Gastroesophageal sphincter (tissue), 4 donors: ENCODE data around the gene TEX13B. TPM values are rescaled to one million over a fixed set of nuclear protein-coding genes. Genes with fewer than 3 reads are reported as not detected.
"Not testable (repeated sequence)": the region's sequence is repeated elsewhere in the genome, so short reads cannot be mapped to it uniquely, and the experiment has no call there.

ENCODE experiments used
- ATAC-seq: fragments of 150-250 bp; one replicate; pipeline ENCODE4 v1.9.1; 2016; ENCODE audit warnings: mild to moderate bottlenecking, moderate library complexity
- H3K27ac ChIP-seq, 4 donors: fragments of 200-600 bp; sonication (generic) in 3 of 4; 1 replicate in 3 of 4; 2 replicates in 1 of 4; pipeline ENCODE4 v1.5.1; 2016 to 2019
- H3K27me3 ChIP-seq: fragments of 200-600 bp; sonication (generic); one replicate; pipeline ENCODE4 v1.5.1; 2019
- H3K36me3 ChIP-seq, 2 donors: fragments of 200-600 bp; sonication (generic); one replicate each; pipeline ENCODE4 v1.5.1; 2019; ENCODE audit warnings: control low read depth in 1 of 2
- H3K4me1 ChIP-seq, 3 donors: fragments of 200-600 bp; sonication (generic); 1 replicate in 2 of 3; 2 replicates in 1 of 3; pipeline ENCODE4 v1.5.1; 2016 to 2019; ENCODE audit warnings: control low read depth in 2 of 3
- H3K4me3 ChIP-seq, 2 donors: fragments of 200-600 bp; sonication (generic); one replicate each; pipeline ENCODE4 v1.5.1; 2019; ENCODE audit warnings: mild to moderate bottlenecking in 1 of 2, moderate library complexity in 1 of 2
- H3K9me3 ChIP-seq, 3 donors: fragments of 200-600 bp; sonication (generic); one replicate each; pipeline ENCODE4 v1.5.1; 2017 to 2019; ENCODE audit warnings: control low read depth in 2 of 3
- CTCF ChIP-seq, 4 experiments: fragments of 200-600 bp in 2 of 4; fragments of 450-650 bp in 2 of 4; sonication (generic) in 1 of 4; IDR thresholded peaks; one replicate each; pipeline ENCODE4 v1.5.1; 2017 to 2019; ENCODE audit warnings: antibody characterized with exemption in 4 of 4, mild to moderate bottlenecking in 2 of 4, moderate library complexity in 2 of 4
- EP300 ChIP-seq: sonication (generic); formaldehyde crosslinking; IDR thresholded peaks from one replicate; pipeline ENCODE4 v1.6.1; 2017; ENCODE audit warnings: antibody characterized with exemption, mild to moderate bottlenecking
- POLR2A ChIP-seq, 2 donors: fragments of 450-650 bp; IDR thresholded peaks; one replicate each; pipeline ENCODE4 v1.6.1; 2017; ENCODE audit warnings: antibody characterized with exemption in 2 of 2, mild to moderate bottlenecking in 2 of 2, moderate library complexity in 1 of 2
- POLR2AphosphoS5 ChIP-seq: sonication (generic); formaldehyde crosslinking; IDR thresholded peaks from one replicate; pipeline ENCODE4 v1.6.1; 2017; ENCODE audit warnings: antibody characterized with exemption
- WGBS, 2 donors: methylation state at CpG; one replicate each; pipeline ENCODE4 v1.1.5; 2018; ENCODE audit warnings: low coverage in 1 of 2; 5-methylcytosine and 5-hydroxymethylcytosine counted together
- total RNA-seq, 4 donors: library from RNA; depleted of rRNA; stranded (reverse); fragments of >200 nt; gene quantifications; one replicate each; pipeline ENCODE4 v1.1.0, GENCODE V29; 2016

TEX13B gene
- total RNA-seq, 4 donors from 2014 or later = not detected

- TF ChIP-seq CTCF (IDR thresholded peaks at IDR 0.05) (peak in 3 of 4 experiments; percentile 17 to 55 (median 21)), EP300 (no peak)
- no peak for ATAC-seq
Measured at GRCh38 chrX:107978707-107979307, 3.4 kb downstream of the TEX13B start.

GRCh38 chrX:107978071-107978470 is 4.1 kb downstream of the TEX13B start:
- H3K36me3 ChIP-seq = no peaks in the 10 kb centered on the region
- no peak for TF ChIP-seq EP300
- no peak for TF ChIP-seq POLR2A (IDR thresholded peaks at IDR 0.05)
- no peak for TF ChIP-seq POLR2AphosphoS5
- TF ChIP-seq CTCF (IDR thresholded peaks at IDR 0.05) = no peak
- H3K4me3 ChIP-seq = no peak overlapping the region
- 100% methylated on average over 2 of the region's 4 CpGs; no CpG with 5 or more reads in 1 of the 2 donors for WGBS, 2 donors
- H3K27me3 ChIP-seq = no peaks in the 10 kb centered on the region
- H3K4me1 ChIP-seq = no peaks in the 10 kb centered on the region
- no peak overlapping the region for H3K27ac ChIP-seq
- ATAC-seq = no peak
- no peaks in the 10 kb centered on the region for H3K9me3 ChIP-seq

More at GRCh38 chrX:107978707-107979307, 3.4 kb downstream of the TEX13B start:
- 40 to 55% methylated on average over 3 of the region's 3 CpGs for WGBS, 2 donors
- Histone ChIP-seq H3K36me3 (no peaks in the 10 kb centered on the region), H3K27ac (no peak overlapping the region), H3K27me3 (no peaks in the 10 kb centered on the region), H3K9me3 (no peaks in the 10 kb centered on the region), H3K4me3 (no peak overlapping the region), H3K4me1 (no peaks in the 10 kb centered on the region)

DNA sequence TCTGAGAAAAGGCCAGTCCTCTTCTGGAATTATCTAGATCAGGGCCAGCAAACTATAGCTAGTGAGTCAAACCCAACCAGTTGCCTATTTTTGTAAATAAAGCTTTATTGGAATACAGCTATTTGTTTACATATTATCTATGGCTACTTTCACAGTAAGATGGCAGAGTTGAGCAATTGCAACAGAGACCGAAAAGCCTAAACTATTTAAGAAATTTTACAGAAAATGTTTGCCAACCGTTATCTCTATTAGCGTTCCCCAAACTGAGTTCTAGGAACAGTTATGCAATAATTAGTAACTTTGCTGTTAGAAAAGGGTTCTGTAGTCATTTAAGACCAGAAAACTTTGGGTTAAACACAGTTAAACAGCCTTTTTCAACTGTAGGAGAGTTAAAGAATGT is 10.5 kb downstream of the TEX13B start:
- H3K27ac ChIP-seq = no peak overlapping the region
- no peaks in the 10 kb centered on the region for H3K27me3 ChIP-seq
- TF ChIP-seq POLR2AphosphoS5 (no peak), EP300 (no peak), POLR2A (IDR thresholded peaks at IDR 0.05) (no peak), CTCF (IDR thresholded peaks at IDR 0.05) (no peak)
- H3K4me1 ChIP-seq = no peaks in the 10 kb centered on the region
- 90 to 93% methylated on average over 3 of the region's 3 CpGs for WGBS, 2 donors
- no peak for ATAC-seq
- H3K4me3 ChIP-seq = no peak overlapping the region
- H3K9me3 ChIP-seq = no peaks in the 10 kb centered on the region
- no peaks in the 10 kb centered on the region for H3K36me3 ChIP-seq

DNA sequence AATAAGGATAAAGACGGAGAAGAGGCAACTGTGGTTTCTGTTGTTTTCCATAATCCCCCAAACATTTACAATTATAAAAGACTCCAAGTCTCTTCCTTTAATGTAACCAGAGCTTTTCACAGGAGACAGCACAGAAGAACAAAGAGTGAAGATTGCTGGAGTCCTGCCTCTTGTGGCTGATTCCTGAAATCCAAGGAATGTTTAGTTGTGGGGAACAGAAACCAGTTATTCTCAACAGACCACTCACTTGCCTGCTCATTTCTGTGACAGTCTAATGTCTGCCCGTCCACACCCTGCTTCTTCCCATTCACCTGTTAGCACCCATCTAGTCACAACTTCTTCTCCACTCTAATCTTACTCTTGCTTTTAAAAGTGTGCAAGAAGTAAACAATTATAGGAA is 12.1 kb downstream of the TEX13B start:
- H3K4me1 ChIP-seq = no peaks in the 10 kb centered on the region
- no peak overlapping the region for H3K27ac ChIP-seq
- H3K27me3 ChIP-seq = no peaks in the 10 kb centered on the region
- H3K9me3 ChIP-seq = no peaks in the 10 kb centered on the region
- no peaks in the 10 kb centered on the region for H3K36me3 ChIP-seq
- WGBS, 2 donors = 54 to 63% methylated on average over 1 to 2 of the region's 2 CpGs
- no peak for ATAC-seq
- TF ChIP-seq POLR2AphosphoS5 (no peak), EP300 (no peak), CTCF (IDR thresholded peaks at IDR 0.05) (no peak), POLR2A (IDR thresholded peaks at IDR 0.05) (no peak)
- no peak overlapping the region for H3K4me3 ChIP-seq

DNA sequence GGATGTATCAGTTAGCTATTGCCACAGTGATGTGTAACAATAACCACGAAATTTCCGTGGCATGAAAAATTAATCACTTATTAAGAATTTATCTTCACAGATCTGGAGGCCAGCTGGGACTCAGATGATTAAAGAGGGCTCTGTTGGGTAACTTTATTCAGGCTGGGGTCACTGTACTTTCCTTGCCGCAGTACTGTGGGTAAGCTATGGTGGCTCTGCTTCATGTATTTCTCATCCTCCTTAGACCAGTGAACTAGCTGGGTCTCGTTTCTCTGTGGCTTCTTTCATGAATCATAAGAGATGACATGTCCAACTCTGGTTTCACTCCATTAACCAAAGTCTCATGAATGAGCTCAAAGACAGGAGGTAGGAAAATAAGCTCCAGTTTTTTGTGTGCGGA is 13.5 kb downstream of the TEX13B start:
- Histone ChIP-seq H3K4me1 (no peaks in the 10 kb centered on the region), H3K4me3 (no peak overlapping the region), H3K27ac (no peak overlapping the region), H3K9me3 (no peaks in the 10 kb centered on the region), H3K36me3 (no peaks in the 10 kb centered on the region), H3K27me3 (no peaks in the 10 kb centered on the region)
- WGBS, 2 donors = 75 to 77% methylated on average over 2 to 3 of the region's 5 CpGs
- ATAC-seq = no peak
- TF ChIP-seq POLR2A (IDR thresholded peaks at IDR 0.05) (no peak), CTCF (IDR thresholded peaks at IDR 0.05) (no peak), EP300 (no peak), POLR2AphosphoS5 (no peak)

DNA sequence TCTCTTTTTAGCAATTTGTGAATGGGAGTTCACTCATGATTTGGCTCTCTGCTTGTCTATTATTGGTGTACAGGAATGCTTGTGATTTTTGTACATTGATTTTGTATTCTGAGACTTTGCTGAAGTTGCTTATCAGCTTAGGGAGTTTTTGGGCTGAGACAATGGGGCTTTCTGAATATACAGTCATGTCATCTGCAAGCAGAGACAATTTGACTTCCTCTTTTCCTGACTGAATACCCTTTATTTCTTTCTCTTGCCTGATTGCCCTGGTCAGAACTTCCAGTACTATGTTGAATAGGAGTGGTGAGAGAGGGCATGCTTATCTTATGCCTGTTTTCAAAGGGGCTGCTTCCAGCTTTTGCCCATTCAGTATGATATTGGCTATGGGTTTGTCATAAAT is 26.8 kb downstream of the TEX13B start:
- ATAC-seq, H3K9me3 ChIP-seq: not testable (repeated sequence)

More for the DNA sequence above, 26.8 kb downstream of the TEX13B start:
- H3K27ac ChIP-seq, H3K27me3 ChIP-seq, H3K4me1 ChIP-seq, H3K4me3 ChIP-seq, H3K36me3 ChIP-seq: not testable (repeated sequence)
